NCI-H460 (cell line): ENCODE measurements around the gene CCDC6. TPM values are rescaled to one million over a fixed set of nuclear protein-coding genes. Genes with fewer than 3 reads are reported as not detected.

ENCODE experiments used
- DNase-seq: peaks from one replicate; pipeline ENCODE4 v3.0.0-alpha.2; 2016; ENCODE audit warnings: low read depth; ENCODE audit errors: extremely low read depth
- total RNA-seq: library from RNA; depleted of rRNA; stranded (reverse); fragments of >200 nt; shearing (Covaris generic); gene quantifications from 2 replicates; pipeline ENCODE4 v1.2.3, GENCODE V29; 2014

Gene CCDC6
- total RNA-seq, 1 experiment from 2014 or later: 37.6 TPM

DNA sequence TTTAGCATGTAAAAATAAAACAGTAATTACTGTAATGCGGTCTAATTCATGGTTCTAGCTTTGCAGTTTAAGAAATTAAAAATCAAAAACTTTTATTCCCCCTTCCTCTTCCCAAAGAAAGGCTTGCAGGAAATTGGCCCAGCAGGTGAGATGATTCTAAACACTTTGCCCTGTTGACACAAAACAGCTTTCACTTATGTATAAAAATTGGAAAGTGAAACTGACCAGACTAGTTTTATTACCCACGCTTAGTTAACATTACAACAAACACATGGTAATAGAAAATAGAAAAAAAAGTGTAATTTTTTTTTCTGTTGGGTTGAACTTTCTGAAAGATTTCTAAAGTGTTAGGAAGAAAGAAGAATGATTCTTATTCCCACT, 1.2 kb upstream of the CCDC6 start:
- DNase-seq: no peak

DNA sequence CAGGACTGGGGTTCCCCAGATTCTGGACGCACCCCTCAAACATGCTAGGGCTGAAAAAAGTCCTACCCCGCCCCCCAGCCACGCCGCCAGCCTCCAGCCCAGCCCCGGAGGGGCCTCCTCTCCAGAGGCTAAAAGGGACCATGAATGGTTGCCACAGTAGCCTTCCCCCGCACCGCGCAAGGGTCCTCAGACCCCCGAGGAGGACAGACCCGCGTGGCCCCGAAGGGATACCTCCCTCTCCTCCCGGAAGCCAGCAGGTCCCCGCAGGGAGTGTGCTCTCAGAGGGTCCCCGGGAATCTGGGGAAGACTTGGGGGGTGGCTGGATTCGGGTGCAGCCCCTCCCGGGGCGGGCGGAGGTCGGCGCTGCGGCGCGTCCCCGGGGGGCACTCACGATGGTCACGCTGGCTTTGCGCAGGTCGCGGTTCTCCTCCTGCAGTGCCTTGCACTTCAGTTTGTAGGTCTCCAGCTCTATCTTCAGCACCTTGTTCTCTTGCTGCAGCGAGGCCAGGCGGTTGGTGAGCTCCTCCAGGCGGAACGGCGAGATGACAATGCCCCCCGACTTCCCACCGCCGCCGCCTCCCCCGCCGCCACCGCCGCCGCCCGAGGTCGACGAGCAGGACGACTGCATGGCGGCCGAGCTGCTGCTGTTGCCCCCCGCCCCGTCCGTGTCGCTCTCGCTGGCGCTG, 482 bp downstream of the CCDC6 start:
- DNase-seq: no peak

DNA sequence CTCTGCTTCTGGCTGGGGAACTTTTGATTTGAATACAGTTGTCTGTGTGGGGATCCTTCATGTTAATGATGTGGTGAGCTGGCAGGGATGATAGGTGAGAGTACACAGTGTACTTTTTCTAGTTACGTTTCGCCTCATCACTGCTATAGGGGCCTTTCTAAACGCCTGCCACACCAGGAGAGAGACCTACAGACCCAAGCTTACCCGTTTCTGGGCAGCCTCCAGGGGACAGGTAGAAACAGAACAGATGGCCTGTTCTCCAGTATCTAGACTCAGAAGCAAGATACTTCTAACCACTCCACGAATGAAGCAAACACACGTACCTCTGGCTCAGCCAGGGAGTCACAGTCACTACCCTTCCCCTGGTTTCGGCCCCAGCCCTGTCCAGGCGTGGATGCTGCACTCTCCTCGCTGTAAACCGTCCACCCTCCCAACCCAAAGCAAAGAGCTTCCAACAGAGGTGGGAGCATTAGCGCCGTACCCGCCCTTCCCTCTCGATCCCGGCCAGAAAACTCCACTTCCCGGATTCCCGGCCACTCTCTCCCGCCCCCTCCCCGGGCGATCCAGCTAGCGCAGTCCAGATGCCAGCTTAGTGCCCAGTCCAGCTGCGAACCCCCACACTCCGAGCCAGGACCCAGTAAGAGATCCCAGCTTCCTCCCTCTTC, 1.2 kb downstream of the CCDC6 start:
- no peak for DNase-seq

DNA sequence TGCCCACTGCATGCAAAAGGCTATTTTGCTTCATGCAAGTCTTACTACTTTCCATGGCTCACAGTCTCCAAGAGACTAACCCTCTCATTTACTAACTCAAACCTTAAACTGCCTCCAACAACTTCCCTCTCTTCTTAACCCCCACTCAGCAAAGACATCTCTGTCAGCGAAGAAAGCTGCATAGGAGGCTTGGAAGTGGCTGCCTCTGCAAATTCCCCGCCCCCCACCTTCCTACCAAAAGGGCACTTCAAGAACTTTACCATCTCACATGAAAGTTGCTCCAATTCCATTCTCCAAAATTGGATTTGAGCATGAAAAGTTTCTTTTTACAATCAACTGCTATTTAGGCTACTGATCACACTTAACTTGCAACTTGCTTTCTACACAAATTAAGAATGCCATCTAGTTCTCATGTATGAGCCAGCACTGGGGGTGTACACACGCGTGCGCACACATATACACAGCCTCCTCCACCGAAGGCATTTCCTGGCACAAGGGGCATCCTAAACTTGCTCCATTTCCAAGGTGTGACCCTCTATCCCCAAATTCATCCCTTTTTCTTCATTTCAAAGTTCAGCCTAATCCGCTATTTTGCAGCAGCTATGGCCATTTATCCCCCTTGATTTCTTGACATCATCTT, 1.8 kb downstream of the CCDC6 start:
- no peak for DNase-seq

DNA sequence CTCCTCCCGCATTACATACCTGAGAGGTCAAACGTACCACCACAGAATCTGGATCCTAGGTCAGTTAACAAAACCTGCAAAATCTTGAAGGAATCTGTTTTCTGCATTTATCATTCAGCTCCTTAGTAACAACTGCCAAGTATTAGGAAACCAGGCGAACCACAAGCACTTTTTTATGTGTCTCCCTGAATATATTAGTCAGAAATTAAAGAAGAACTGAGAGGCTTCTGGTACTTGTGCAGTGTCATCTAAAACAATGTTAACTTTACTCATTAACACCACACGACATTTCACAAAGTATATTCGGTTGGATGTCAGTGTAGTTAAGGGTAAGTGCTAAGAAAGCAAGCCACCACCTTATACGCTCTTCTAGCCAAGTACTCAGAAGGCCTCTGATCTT, 2.5 kb downstream of the CCDC6 start:
- DNase-seq: no peak

GRCh38 chr10:59902016-59902415, 4.3 kb downstream of the CCDC6 start:
- no peak for DNase-seq

DNA sequence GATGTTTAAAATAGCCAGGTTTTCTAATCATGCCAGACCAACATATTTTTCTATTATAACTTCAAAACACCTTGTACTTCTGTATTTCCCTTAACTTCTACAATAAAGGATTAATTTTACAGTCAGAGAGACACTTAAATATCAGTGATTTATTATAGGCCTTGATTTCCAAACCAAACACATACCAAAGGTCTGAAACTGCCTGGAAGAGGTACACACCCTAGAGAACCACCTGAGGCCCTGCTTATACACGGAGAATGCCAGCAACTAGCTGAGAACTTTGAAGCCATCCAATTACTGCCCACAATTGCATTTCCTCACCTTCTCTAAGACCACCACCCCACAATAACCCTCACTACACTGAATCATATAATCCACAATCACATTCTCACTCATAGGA, 4.9 kb downstream of the CCDC6 start:
- DNase-seq: no peak

DNA sequence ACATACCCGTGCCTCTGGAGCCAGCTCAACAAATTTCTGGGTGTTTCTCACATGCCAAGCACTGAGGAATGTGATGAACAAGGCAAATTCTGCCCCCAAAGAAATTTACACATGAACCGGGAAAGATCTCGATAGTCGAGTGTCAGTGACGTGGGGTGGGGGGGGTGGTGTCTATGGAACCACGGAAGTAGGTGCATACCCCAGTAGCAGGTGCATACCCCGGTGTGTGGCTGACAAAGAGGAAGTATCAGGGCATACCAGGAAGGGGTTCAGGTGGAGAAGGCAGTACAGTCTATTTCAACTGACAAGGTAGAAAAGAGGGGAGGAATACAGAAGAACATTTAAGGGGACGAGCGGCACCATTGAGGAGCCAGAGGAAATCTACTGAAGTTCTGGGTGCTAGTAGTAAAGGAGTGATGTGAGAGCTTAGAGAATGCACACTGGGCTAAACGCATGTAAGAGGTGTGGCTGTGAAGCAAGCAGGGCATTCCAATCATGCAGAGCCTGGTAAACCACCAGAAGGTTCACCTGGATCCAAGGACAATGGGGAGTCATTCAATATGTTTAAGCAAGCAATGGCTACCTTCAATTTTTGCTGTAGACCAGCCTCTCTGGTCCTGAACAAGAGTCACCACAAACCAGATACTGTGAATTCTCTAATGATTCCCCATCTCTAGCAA, 6.2 kb downstream of the CCDC6 start:
- no peak for DNase-seq

- no peak for DNase-seq
These were observed 8.1 kb downstream of the CCDC6 start for GRCh38 chr10:59898125-59898835.

DNA sequence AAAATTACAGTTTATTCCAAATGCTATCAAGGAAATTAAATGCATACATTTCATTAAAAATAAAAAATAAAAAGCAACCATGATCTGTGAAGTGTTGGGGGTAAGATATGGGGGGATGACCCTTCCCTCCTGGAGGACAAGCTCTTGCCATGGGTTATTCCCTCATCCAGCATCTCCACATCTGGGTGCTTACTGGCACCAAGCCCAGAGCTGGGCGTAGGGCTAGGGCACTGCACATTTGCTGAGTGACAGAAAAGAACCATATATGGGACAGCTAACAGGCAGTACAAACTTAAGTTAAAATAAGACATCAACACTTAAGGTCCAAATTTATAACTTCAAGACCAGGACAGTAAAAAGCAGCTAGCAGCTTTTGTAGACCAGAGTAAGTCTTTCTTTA, 10.2 kb downstream of the CCDC6 start:
- no peak for DNase-seq

- DNase-seq: no peak
These were observed 10.7 kb downstream of the CCDC6 start for GRCh38 chr10:59895629-59896116.

DNA sequence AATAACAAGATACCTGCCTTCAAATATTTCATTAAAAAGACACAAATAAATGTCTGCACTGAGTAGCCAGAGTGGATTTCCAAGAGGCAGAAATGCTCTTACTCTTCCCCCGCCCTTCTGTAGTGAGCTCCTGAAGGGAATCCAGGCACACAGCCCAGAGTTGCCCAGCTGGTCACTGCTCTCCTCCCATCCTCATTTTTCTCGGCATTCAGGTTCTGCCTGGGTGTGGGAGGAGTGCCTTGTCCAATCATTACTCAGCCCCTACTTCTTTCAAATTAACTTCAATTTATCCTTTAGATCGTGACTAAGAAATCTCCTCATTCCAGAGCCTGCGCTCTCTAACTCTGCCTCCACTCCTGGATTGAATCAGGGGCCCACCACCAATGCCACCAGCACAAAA, 12.2 kb downstream of the CCDC6 start:
- no peak for DNase-seq

DNA sequence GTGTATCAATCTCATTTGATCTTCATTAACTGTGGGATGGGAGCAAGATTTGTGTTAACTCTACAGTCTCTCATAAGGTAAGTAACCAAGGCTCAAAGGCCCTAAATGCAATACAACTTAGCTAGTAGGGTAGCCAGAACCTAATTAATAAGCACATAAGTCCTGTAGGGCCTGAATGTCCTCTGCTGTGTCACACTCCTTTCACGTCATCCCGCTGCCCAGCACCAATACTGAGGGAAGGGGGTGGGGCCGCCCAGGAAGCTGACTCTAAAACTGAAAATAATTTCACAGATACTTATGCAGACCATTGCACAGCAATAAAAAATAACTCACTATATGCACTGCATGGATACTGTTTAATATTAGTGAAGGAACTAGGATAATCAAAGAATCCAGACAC, 13.7 kb downstream of the CCDC6 start:
- DNase-seq: no peak

DNA sequence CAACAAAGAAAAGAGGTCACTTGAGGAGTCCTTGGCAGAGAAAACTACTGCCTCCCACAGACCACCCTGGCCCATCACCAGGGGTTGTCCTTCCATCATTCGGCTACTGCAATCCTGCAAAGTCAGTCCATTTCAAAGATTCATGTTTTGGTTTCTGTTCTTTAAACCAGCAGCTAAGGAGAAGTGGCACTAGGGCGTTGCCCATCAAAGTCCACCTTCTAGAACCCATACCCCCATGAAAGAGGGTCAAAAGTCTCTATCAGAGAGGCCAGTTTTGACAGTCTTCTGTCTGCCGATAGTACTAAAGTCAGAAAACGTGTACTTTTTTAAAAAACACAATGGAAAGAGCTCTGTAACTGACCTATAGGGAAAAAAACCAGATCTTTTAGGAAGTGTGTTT, 14.4 kb downstream of the CCDC6 start:
- DNase-seq: no peak

- no peak for DNase-seq
These were observed 15.0 kb downstream of the CCDC6 start for GRCh38 chr10:59891349-59891748.

DNA sequence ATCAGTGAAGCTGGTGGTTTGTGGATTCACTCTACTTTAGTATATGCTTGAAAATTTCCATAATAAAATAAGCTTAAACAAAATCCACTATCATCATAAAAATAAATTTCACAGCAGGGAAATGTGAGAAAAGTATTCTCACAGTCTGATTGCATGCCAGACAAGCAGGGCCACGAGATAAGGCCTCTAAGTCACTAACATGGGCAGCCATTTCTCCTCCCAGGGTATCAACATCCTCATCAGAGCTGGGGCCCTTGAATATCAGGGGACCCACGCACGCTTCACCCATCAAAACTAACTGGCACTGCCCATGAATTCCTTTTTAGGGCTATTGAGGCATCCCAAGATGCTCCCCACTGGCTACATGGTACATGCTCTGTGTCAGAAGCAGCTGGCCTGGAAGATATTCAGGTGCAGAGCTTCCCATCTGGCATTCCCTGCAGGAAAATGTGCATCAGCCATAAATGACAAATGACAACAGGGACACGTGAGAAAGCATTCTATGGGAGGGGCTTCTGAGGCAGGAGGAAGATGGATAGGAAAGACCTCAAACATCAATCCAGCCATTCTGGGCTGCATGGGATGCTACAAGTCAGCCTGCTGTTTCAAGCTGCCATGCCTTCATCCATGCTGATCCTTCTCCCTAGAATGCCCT, 17.4 kb downstream of the CCDC6 start:
- DNase-seq: no peak

- DNase-seq: no peak
These were observed 18.2 kb downstream of the CCDC6 start for GRCh38 chr10:59887972-59888640.

- no peak for DNase-seq
These were observed 19.4 kb downstream of the CCDC6 start for GRCh38 chr10:59887006-59887405.

DNA sequence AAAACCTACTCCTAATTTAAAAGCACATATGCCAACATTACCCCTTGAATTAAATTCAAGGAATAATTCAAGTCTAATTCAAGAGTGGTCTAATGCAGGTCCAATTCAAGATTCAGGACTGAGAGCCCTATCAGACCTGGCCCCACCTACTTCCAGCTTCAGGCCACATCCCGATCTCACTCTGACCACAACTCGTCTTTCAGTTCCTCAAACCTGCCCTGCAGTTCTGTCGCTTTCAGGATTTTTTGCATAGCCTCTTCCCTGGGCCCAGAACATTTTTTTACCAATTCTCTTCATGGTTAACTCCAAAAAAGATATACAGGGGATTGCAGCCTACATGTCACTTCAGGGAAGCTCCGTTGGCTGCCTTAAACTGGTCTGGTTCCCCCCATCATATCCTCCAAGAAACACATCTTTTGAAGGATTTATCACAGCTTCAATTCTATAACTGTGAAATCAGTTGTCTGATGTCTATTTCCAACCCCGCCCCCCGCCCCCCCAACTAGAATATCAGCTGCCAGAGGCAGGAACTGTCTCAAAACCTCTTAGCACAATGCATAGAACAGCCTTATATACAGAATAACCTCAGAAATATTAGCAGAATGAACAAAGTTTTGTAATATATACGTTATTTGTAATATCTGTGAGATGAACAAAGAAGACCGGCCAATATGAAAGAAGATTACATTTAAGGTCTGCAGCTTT, 20.8 kb downstream of the CCDC6 start:
- DNase-seq: no peak
